ENCODE measurements around the gene AMBP. TPM values are rescaled to one million over a fixed set of nuclear protein-coding genes. Genes with fewer than 3 reads are reported as not detected.

AMBP gene
- total and polyA plus RNA-seq, 2 donors (not counting 1 experiment from before 2014, with no cell fraction given) = not detected

DNA sequence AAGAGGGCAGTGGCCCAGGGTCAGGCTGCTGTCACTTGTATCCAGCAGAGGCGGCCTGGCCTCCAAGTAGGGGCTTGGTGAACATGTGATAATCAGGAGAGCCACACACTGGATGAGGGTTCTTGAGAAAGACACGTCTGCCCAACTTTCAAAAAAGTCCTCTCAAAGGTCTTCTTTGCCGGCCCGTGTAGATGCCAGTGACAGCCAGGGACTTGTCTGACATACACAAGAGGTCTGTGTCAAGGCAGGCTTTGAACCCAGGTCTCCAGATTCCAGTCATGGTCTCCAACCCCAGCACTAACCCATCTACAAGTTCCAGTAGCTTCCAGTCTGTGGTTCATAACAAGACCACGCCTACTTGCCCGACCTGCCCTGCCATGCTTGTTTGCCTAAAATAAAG is 7.9 kb upstream of the AMBP start:
- no peaks in the 10 kb centered on the region for H4K20me1 ChIP-seq (ENCODE audit: control insufficient read depth, insufficient read depth, low read length, poor library complexity, severe bottlenecking)
- TF ChIP-seq EZH2 (IDR thresholded peaks at IDR 0.05; ENCODE audit: borderline replicate concordance, insufficient read depth, low read depth, low read length, poor library complexity, severe bottlenecking) = no peak
- TF ChIP-seq, protein P1, sequence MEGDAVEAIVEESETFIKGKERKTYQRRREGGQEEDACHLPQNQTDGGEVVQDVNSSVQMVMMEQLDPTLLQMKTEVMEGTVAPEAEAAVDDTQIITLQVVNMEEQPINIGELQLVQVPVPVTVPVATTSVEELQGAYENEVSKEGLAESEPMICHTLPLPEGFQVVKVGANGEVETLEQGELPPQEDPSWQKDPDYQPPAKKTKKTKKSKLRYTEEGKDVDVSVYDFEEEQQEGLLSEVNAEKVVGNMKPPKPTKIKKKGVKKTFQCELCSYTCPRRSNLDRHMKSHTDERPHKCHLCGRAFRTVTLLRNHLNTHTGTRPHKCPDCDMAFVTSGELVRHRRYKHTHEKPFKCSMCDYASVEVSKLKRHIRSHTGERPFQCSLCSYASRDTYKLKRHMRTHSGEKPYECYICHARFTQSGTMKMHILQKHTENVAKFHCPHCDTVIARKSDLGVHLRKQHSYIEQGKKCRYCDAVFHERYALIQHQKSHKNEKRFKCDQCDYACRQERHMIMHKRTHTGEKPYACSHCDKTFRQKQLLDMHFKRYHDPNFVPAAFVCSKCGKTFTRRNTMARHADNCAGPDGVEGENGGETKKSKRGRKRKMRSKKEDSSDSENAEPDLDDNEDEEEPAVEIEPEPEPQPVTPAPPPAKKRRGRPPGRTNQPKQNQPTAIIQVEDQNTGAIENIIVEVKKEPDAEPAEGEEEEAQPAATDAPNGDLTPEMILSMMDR (IDR thresholded peaks at IDR 0.05) = no peak
- H3K27ac ChIP-seq (ENCODE audit: low read length in 2 of 2) = no peak overlapping the region
- ChIA-PET POLR2A (no interaction called here), CTCF (interaction anchor here (1.0 kb wide), 1 partner anchor 204 kb away, joined by 3 read pairs; no protein-coding TSS in a partner anchor)
- Mint-ChIP-seq H3K4me1 (no peaks in the 10 kb centered on the region), H3K27ac (no peak overlapping the region), H3K4me3 (no peak overlapping the region), H3K27me3 (peaks cover 19% of the 10 kb centered on the region), H3K9me3 (ENCODE audit: insufficient read depth) (no peaks in the 10 kb centered on the region)
- H3K4me1 ChIP-seq (ENCODE audit: control insufficient read depth in 2 of 2, insufficient read depth in 2 of 2, low read length in 2 of 2) = no peaks in the 10 kb centered on the region
- no peaks in the 10 kb centered on the region for H3K9me3 ChIP-seq (ENCODE audit: control extremely low read depth in 1 of 3, control insufficient read depth in 2 of 3, insufficient read depth in 1 of 3, low read length in 2 of 3)
- intact Hi-C loops (cut with micrococcal nuclease) = no loop called here
- H3K27me3 ChIP-seq (replicated peaks in 1 of 4; ENCODE audit: control extremely low read depth in 1 of 4, control insufficient read depth in 3 of 4, insufficient read depth in 4 of 4, low read length in 3 of 4) = no peaks in the 10 kb centered on the region
- 92% methylated on average over 6 of the region's 6 CpGs for WGBS (ENCODE audit: insufficient coverage)
- ATAC-seq (ENCODE audit: low read depth) (no peak), DNase-seq (no peak)
- no peak overlapping the region for H3K4me2 ChIP-seq (replicated peaks; ENCODE audit: low read depth, low read length, poor library complexity, severe bottlenecking)
- H3K79me2 ChIP-seq (ENCODE audit: control insufficient read depth, insufficient read depth, low read length) = no peaks in the 10 kb centered on the region
- H3K4me3 ChIP-seq (ENCODE audit: control extremely low read depth in 1 of 5, extremely low read depth in 1 of 5, insufficient read depth in 1 of 5, low read depth in 2 of 5, low read length in 4 of 5) = no peak overlapping the region
- no peaks in the 10 kb centered on the region for H3K36me3 ChIP-seq (replicated peaks in 1 of 2; ENCODE audit: control extremely low read depth in 1 of 2, control insufficient read depth in 1 of 2, extremely low read depth in 1 of 2, insufficient read depth in 2 of 2, low read length in 1 of 2)
- H3K9ac ChIP-seq (ENCODE audit: low read length) = no peak overlapping the region
- H2AFZ ChIP-seq (ENCODE audit: insufficient read depth, low read depth, low read length, poor library complexity, severe bottlenecking) = no peak overlapping the region

DNA sequence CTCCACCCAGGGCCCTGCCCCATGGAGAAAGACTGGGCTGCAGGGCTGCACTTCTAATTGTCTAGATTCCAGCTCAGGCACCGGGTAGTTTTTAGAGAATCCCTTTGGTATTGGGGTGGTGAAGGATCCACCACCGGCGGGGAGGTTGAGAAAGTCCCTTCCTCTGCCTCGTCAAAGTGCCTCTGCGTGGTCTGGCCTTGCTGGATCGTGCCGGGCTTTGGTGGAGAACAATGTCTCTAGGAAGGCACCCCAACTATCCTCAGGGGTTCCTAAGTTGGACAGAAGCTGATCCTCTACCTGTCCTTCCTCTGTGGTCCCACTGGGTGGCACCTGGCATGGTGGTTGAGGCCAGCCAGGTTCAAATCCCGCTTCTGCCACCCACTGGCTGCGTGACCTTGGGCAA is 7.3 kb upstream of the AMBP start:
- Histone ChIP-seq H3K27ac (ENCODE audit: low read length in 2 of 2) (no peak overlapping the region), H2AFZ (ENCODE audit: insufficient read depth, low read depth, low read length, poor library complexity, severe bottlenecking) (no peak overlapping the region), H3K9ac (ENCODE audit: low read length) (no peak overlapping the region), H3K9me3 (ENCODE audit: control extremely low read depth in 1 of 3, control insufficient read depth in 2 of 3, insufficient read depth in 1 of 3, low read length in 2 of 3) (no peaks in the 10 kb centered on the region), H3K36me3 (replicated peaks in 1 of 2; ENCODE audit: control extremely low read depth in 1 of 2, control insufficient read depth in 1 of 2, extremely low read depth in 1 of 2, insufficient read depth in 2 of 2, low read length in 1 of 2) (no peaks in the 10 kb centered on the region), H3K79me2 (ENCODE audit: control insufficient read depth, insufficient read depth, low read length) (no peaks in the 10 kb centered on the region), H3K4me2 (replicated peaks; ENCODE audit: low read depth, low read length, poor library complexity, severe bottlenecking) (no peak overlapping the region), H4K20me1 (ENCODE audit: control insufficient read depth, insufficient read depth, low read length, poor library complexity, severe bottlenecking) (no peaks in the 10 kb centered on the region), H3K4me1 (ENCODE audit: control insufficient read depth in 2 of 2, insufficient read depth in 2 of 2, low read length in 2 of 2) (no peaks in the 10 kb centered on the region), H3K4me3 (ENCODE audit: control extremely low read depth in 1 of 5, extremely low read depth in 1 of 5, insufficient read depth in 1 of 5, low read depth in 2 of 5, low read length in 4 of 5) (no peak overlapping the region), H3K27me3 (replicated peaks in 1 of 4; ENCODE audit: control extremely low read depth in 1 of 4, control insufficient read depth in 3 of 4, insufficient read depth in 4 of 4, low read length in 3 of 4) (no peaks in the 10 kb centered on the region)
- H3K9me3 Mint-ChIP-seq (ENCODE audit: insufficient read depth) = no peaks in the 10 kb centered on the region
- 97% methylated on average over 9 of the region's 9 CpGs for WGBS (ENCODE audit: insufficient coverage)
- ATAC-seq (ENCODE audit: low read depth) = no peak
- no peak overlapping the region for H3K27ac Mint-ChIP-seq
- no peaks in the 10 kb centered on the region for H3K4me1 Mint-ChIP-seq
- CTCF ChIA-PET = interaction anchor here (1.2 to 2.0 kb wide), 4 partner anchors 9 to 205 kb away, joined by 3 to 7 read pairs (median 6); no protein-coding TSS in a partner anchor
- TF ChIP-seq, protein P1 (IDR thresholded peaks at IDR 0.05) = no peak
- TF ChIP-seq EZH2 (IDR thresholded peaks at IDR 0.05; ENCODE audit: borderline replicate concordance, insufficient read depth, low read depth, low read length, poor library complexity, severe bottlenecking) = no peak
- DNase-seq = no peak
- intact Hi-C loops (cut with micrococcal nuclease) = no loop called here
- POLR2A ChIA-PET = no interaction called here
- H3K4me3 Mint-ChIP-seq = no peak overlapping the region
- peaks cover 14% of the 10 kb centered on the region for H3K27me3 Mint-ChIP-seq
